ENCODE data around the gene POLR3GL.
A peak's percentile ranks its signal among the peaks of the same experiment; 100 is the strongest.

Gene POLR3GL

DNA sequence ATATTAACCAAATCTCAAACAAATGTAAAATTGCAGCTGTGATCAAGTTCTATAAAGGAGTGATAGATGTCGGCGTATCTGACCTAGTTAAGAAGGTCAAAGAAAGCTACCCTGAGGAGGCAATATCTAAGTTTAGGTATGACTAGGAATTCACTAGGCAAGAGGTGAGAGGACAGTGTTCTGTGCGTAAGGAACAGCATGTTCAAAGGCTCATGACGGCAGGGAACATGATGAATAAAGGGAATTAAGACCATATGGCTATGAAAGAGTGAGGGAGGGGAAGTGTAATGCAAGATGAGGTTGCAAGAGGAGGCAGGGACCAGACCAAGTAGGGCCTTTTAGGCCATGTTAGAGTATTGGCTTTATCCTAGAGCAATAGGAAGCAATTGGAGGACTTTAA, 15.3 kb upstream of the POLR3GL start:
- DNase-seq (ENCODE audit: low spot score): no peak

DNA sequence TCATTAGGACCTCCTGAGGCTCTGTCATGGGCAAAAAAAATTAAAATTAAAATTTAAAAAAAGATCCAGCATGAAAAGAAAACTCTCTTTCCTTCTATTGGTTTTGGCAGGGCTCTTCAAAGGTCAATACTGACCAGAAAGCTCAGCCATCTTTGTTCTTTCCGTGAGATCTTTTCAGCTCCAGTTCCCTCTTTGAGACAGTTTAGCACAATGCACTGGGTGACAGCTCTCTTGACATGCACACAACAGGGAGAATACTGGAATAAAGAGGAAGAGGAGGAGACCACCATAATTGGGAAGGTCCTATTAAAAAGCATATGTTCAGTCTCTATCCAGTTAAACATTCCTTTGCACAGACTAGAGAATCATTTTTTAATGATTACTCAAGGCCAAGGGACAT, 13.0 kb upstream of the POLR3GL start:
- no peak for DNase-seq (ENCODE audit: low spot score)

DNA sequence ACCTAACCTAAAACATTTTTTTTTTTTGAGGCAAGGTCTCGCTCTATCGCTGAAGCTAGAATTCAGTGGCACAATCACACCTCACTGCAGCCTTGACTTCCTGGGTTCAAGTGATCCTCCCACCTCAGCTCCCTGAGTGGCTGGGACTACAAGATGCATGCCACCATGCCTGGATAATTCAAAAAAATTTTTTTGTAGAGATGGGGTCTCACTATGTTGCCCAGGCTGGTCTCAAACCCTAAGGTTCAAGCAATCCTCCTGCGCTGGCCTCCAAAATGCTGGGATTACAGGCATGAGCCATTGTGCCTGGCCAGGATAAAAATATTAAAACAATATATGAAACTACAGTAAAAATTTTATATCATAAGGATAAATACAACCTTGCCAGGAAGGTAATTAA, 11.6 kb upstream of the POLR3GL start:
- DNase-seq (ENCODE audit: low spot score): no peak

DNA sequence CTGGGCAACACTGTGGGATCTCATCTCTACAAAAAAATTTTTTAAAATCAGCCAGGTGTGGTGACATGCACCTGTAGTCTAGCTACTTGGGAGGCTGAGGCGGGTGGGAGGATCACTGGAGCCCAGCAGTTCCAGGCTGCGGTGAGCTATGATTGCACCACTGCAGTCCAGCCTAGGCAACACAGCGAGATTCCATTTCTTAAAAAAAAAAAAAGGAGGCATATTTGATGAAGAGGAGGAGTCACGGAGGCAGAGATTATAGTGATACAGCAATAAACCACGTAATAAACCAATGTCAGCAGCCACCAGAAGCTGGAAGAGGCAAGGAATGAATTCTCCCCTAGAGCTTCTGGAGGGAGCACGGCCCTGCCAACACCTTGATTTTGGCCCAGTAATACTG, 10.6 kb upstream of the POLR3GL start:
- DNase-seq (ENCODE audit: low spot score): no peak

DNA sequence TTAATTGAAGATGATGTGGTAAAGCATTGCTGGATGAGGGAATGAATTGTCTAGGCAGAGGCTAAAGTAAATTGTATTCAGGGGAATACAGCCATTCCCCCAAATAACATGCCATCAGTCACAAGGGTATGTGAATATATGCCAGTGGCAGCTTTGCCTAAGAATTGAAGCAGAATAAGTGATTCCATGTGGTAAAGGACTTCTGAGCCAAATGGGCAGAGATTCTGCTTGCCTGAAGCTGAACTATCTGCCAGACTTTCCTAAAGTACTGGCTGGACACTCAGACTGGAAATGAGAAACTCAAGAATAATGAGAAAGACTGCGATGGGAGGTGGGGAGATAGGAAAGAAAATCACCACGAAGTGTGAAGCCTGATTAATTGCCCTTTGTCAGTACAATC, 9.1 kb upstream of the POLR3GL start:
- no peak for DNase-seq (ENCODE audit: low spot score)

DNA sequence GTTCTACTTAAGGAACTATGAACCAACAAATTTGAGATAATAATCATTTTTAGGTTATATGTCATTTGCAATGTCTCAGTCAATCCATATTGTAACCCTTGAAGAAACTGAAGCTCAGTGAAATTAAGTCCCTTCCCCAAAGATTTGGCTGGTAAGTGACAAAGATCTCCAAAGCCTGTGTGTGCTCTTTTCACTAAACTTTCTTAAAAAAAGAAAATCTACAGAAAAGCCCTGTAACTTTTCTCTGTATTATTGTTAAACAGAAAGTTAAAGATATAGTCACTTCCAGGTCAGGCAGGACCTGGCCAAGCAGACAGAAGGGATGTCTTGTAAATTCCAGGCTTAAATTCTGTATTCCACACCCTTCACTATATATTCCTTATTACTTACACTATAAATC, 8.1 kb upstream of the POLR3GL start:
- DNase-seq (ENCODE audit: low spot score): no peak

DNA sequence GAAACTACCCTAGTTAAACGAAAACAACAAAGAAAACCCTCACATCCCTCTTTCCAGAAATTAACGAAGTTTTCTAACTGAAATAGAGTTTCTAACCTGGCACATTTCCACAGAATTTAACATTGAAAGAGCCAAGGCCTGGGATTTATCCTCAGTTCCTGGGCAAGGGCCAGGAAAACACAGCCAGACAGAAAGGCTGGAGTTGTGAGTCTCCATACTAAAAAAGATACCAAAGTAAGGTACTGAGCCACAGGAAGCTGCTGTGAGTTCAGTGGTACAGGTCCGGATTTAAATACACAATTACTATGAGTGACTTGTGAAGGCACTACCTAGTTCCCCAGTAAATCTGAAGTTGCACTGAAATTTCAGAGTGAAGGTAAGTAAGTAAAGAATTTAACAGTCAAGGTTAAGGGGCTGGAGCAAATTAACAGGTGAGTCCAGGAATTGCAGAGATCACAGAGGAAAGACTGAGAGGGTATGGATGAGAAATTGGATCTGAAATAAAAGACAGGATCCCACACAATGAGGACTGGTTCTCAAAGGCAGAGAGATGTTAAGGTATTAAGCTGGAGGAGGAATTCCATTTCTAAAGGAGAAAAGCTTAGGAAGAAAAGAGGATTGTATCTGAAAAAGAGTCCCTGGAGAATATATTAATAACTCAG, 7.6 kb upstream of the POLR3GL start:
- peak; percentile 23 for DNase-seq (ENCODE audit: low spot score)

DNA sequence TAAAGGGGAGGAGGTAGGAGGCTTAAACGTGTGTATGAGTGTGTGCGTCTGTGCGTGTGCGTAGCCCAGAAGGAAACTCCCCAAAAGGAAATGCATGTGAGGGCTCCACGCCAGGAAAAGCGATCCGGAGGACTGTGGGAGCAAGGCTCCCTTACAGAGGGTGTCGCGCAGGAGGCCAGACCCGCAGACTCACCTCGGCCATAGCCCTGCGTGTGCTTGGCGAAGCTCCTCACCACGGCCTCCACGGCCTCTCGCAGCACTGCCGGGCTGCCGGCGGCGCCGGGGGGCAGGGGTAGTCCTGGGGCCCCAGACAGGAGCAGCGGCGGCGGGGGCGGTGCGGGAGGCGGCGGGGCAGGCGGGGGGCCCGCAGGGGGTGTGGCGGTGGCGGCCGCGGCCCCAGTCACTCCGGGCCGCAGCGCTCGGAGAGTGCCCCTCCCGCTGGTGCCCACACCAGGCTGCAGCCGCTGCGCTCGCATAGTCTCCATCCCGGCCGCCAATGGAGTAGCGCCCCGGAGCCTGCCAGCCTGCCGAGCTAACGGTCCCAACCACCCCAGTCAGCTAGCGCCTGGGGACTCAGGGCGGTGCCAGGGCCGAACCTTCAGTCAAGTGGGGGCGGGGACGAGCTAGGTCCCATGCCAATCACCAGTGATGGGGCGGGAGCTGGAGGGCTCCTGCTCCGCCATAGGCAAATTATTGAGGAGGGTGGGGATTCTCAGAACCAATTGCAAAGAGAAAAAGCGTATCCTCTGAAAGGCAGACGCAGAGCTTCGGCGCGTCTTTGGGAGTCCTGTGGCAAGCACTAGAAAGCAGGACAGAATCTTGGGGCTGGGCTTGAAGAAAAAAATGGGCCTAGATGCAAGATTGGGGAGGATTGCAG, 6.8 kb upstream of the POLR3GL start, which contains the start of gene LIX1L:
TSS of gene LIX1L (minus strand) at position 575 of the 877 bp plus-strand sequence. CDS start at position 485, 90 bp downstream.
- DNase-seq (ENCODE audit: low spot score): peak; percentile 98

DNA sequence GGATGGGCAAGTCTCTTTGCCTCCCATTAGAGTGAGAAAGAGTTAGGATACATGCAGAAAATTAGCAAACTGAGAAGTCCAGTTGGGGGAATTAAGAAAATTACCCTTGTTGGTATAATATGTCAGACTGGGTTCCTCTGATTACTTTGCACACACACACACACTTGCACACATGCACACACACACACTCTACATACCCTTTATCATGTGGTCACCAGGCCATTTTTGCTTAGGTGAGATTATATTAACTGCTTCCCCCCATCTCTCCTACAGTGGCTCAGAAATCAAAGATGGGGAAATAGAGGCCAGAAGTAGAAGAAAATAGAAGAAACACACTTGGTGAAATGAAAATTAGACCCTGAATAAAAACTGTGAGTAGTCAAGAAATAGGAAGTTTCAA, 5.8 kb upstream of the POLR3GL start:
- DNase-seq (ENCODE audit: low spot score): no peak

DNA sequence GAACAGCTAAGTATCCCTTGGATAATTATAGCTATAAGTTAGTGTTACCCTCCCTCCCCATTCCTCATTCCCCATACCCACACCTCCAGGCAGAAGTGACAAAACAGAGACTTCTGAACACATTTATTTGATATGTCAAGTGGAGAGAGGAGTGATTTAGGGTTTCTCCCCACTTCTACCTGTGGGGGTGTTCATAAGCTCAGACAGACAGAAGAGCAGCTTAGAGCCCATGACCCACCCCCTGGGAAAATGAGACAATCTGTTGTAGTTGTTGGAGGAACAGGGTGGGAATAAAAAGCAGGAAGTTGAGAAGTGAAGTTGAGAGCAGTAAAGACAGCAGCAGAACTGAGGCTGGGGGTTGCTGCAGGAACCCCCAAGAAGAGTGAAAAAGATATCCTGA, 5.2 kb upstream of the POLR3GL start:
- DNase-seq (ENCODE audit: low spot score): no peak

DNA sequence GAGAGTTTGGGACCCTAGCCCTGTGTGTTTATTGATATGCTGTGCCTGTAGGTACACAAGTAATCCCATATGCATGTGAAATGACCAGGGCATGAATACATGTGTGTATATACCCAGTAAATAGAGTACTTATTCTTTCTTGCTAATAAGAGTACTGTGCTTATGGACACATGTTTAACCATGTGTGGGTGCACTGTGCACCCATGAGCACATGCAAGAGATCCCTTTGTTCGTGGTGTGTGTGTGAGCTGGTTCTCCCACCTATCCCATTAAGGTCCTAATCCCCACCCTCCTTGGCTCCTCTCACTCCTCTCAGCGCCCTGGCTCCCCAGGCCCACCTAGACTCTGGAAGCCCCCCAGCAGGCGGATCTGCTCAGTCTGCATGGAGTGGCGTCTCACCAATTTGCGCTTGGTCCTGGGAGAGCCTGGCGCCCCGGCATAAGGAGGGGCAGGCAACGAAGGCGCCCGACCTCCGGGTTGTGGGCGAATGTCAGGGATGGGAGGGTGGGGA, 4.5 kb upstream of the POLR3GL start:
- DNase-seq (ENCODE audit: low spot score): no peak

DNA sequence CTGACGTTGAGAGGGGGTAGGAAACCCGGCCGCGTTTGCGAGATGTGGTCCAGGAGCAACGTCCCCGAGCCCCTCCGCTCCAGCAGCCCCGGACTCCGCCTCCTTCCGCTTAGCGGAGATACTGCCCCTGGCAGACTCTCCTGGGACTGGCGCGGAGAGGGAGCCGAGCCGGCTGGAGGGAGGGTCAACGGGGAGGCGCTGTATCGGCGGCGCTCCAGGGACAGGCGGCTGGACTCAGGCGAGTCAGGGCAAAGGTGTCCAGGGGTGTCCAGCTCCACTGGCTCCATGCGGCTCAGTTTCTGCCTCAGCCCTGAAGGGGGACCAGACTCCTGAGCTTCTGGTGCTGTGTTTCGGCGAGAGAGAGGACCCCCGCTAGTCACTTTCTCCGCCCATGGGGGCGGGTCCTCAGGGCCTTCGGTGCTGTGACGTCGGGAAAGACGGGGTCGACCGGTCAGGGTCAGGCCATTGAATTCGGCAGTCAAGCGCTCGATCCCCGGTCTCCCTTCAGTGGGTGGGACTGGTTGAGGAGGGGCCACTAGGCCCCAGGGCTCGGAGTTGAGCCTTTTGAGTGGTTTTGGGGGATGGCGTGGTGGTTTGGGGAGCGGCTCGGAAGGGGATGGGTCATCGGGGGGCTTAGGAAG, 3.9 kb upstream of the POLR3GL start:
- DNase-seq (ENCODE audit: low spot score): peak; percentile 93

DNA sequence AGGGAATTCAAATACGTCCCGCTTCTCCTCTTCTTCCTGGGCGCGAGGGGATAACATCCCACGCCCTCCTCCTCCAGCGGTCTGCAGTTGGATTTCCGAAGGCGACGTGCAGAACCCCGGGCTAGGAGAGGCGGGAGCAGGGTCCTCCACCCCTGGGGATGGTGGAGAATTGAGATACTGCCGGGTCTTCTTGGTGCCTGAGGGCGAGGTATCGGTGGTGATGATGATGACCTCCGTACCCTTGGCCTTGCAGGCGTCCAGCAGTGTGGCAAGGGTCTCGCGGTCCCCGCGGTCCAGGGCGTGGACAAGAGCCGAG, 3.4 kb upstream of the POLR3GL start:
- DNase-seq (ENCODE audit: low spot score): no peak

DNA sequence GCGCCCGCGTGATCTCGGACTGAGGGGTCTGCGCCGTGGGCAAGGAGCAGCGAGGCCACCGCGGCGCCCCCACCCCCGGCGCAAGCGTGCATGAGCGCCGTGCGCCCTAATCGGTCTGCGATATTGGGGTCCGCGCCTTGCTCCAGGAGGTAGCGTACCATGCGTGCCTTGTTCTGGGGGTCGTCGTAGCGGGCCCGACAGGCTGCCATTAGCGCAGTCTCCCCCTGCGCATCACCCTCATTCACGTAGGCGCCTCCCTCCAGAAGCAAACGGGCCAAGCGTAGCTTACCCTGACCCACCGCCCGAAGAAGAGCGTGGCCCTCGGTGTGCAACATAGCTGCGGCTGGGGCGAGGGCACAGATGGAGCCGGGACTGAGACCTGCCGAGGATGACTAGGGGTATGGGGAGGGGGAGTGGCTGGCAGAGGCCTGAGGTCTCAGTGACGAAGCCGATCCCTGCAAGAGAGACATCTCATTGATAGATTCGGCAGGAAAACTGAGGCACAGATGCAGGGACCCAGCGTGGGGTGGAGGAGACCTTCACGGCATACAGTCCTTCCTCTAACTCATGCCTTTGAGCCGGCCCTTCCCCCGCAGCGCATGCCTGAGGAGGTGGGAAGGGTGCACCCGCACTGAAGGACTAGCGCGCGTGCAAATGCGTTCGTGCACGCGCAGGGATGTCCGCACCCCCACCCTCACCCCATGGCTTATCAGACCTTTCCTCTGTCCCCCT, 2.9 kb upstream of the POLR3GL start:
- DNase-seq (ENCODE audit: low spot score): no peak

DNA sequence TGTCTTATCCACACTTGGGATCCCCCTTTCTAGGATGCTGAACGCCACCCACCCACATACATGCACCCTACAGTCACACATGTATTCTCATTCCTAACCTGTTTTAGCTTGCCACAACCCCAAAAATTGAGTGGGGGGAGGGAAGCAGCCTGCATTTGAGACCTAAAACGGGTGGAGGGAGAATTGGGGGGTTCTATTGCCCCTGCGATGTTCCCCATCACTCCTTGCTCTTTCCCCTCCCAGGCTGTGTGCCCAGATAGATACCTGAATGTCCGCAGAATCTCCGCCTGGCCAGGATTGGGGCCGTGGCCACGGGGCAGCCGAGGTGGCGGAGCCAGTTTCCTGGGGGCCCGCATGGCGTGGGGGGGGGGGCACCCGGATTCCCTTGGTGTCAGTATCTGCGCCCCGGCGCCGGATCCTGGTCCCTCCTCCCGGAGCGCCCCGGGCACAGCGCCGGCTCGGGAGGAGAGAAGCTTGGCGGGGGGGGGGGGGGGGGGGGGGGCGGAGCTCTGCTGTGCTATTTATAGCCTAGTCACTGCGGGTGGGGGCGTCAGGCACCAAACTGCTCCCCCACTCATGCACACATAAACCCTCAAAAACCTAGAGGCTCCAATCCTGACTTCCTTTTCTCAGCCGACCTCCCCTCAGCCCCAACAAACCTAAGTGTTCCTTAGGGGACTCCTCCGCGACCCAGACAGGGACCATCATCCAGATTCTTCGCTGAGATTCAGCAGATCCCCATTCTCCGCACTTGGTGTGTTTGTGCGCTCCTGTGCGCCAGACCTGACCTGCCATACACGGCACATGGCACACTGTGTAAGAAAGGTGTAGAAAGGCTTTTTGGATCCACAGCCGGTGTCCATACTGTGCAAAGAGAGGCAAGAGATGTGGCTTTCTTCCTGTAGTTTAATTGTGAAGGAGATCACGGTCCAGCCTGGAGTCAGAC, 2.1 kb upstream of the POLR3GL start:
- DNase-seq (ENCODE audit: low spot score): peak; percentile 45

DNA sequence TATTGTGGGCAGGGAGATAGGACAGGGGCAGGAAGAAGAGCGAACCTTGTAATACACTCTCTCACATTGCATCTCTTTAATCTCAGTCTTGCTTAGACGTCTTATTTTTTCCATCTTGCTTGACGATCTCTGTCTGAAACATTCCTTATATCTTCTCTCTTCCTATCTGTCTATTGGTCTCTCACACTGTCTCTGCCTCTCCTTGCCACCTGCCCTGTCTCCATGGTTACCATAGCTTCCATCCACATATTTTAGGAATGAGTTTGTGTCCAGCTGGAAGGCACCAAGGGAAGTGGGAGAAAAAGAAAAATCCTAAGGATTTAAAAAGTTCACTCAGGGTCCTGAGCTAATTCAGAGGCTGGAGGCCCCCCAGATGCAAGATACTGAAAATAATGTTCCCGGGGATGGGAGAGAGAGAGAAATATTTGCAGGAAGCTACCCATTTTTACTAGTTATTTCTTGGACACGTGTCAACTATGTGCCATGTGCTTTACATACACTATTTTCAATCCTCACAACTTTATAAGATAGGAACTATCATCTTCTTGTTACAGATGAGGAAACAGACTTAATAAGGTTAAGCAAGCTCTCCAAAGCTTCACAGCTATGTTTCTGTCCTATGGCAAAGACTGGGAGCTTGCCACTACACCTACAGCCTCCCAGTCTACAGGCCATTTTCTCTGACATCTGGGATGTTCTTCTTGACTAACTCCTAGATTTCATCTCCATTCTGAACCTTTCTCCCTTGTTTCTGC, 1.0 kb upstream of the POLR3GL start:
- DNase-seq (ENCODE audit: low spot score): no peak

DNA sequence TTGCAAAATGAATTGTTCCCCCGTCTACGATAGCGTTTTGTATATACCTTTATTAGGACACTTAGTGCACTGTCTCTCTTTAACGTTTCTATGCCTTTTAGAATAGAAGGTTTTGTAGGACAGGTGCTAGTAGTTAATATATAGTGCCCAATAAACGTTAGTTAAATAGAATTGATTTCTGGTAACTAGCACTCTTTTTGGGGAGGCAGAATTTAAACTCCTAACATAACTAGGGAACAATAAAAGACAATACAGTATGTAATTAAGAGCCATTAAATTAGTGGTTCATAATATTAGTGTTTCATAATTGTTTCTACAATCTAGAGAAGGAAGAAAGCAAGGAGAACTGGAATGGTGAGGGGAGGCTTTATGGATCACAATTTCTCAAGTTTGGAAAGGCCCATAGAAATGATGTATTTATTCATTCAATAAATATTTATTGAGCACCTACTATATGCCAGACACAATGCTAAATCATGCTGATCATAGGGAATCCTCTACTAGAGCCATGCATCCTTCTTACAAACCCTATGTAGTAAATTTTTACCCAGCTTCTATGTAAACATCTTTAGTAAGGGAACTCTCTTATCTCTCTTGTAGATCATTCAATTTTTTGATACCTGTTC, 742 bp downstream of the POLR3GL start:
- DNase-seq (ENCODE audit: low spot score): no peak

DNA sequence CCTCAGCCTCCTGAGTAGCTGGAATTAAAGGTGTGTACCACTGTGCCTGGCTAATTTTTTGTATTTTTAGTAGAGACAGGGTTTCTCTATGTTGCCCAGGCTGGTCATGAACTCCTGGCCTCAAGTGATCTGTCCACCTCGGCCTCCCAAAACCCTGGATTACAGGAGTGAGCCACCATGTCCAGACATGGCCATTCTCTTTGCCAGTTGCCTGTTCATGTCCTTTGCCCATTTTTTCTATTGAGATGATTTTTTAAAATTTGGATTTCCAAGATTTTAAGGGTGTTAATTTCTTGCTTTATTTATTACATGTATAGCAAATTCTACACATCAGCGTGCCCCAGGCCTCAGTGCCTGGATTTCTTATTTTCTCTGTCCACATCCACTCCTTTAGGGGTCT, 2.8 kb downstream of the POLR3GL start:
- no peak for DNase-seq (ENCODE audit: low spot score)

DNA sequence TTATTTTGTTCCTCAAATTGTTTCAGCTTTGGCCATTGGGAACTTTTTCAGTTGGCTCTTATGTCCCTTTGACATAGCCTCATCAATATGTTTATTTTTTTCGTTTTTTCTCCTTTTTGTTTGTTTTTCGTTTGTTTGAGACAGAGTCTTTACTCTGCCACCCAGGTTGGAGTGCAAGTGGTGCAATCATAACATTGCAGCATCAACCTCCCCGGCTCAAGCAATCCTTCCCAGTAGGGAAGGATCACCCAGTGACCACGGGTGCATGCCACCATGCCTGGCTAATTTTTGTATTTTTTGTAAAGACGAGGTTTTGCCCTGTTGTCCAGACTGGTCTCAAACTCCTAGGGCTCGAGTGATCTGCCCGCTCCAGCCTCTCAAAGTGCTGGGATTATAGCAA, 8.1 kb downstream of the POLR3GL start:
- DNase-seq (ENCODE audit: low spot score): no peak

DNA sequence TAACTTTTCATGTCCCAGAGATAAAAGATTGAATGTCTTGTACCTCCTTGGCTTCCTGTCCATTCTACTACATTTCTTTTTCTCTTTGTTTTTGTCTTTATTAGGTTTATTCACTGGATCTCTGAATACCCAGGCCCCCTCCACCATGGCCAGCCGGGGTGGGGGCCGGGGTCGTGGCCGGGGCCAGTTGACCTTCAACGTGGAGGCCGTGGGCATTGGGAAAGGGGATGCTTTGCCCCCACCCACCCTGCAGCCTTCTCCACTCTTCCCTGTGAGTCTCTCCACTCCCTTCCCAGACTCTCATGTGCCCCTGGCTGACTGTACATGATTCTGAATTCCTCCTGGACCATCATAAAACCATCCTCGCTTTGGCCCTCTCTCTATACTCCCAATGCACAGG, 10.2 kb downstream of the POLR3GL start:
- no peak for DNase-seq (ENCODE audit: low spot score)
